Right lobe of liver (tissue), 6 donors: ENCODE results near the gene AMPD1. TPM values are rescaled to one million over a fixed set of nuclear protein-coding genes. Genes with fewer than 3 reads are reported as not detected.

Source experiments
- ATAC-seq, 4 donors: fragments of 200-7000 bp; cut with Tn5 transposase; one replicate each; pipeline ENCODE4 v1.9.1; 2020; ENCODE audit warnings: mild to moderate bottlenecking in 4 of 4, moderate library complexity in 4 of 4
- DNase-seq, 3 donors: peaks; one replicate each; pipeline ENCODE4 v3.0.0-alpha.2; 2020
- H3K27ac ChIP-seq, 3 donors: fragments of 200-600 bp; one replicate each; pipeline ENCODE4 v1.8.0; 2022
- H3K27me3 ChIP-seq, 2 donors: fragments of 200-600 bp; one replicate each; pipeline ENCODE4 v1.8.0; 2022
- H3K36me3 ChIP-seq, 4 donors: fragments of 200-600 bp; sonication (generic) in 1 of 4; one replicate each; pipeline versions ENCODE4 v1.5.1 to v1.8.0; 2017 to 2022; ENCODE audit warnings: control low read depth in 1 of 4
- H3K4me1 ChIP-seq, 4 donors: fragments of 200-600 bp; sonication (generic) in 1 of 4; one replicate each; pipeline versions ENCODE4 v1.5.1 to v1.8.0; 2017 to 2022; ENCODE audit warnings: control low read depth in 1 of 4
- H3K4me3 ChIP-seq, 3 donors: fragments of 200-600 bp; one replicate each; pipeline ENCODE4 v1.8.0; 2022
- H3K9me3 ChIP-seq, 4 donors: fragments of 200-600 bp; sonication (generic) in 1 of 4; one replicate each; pipeline versions ENCODE4 v1.5.1 to v1.8.0; 2017 to 2022; ENCODE audit warnings: control low read depth in 1 of 4
- POLR2A ChIP-seq: fragments of 450-650 bp; IDR thresholded peaks from one replicate; pipeline ENCODE4 v1.6.1; 2017; ENCODE audit warnings: antibody characterized with exemption, mild to moderate bottlenecking
- WGBS: methylation state at CpG from one replicate; pipeline ENCODE4 v1.1.6; 2018; ENCODE audit warnings: low coverage, low lambda C conversion rate; ENCODE audit not compliant: insufficient coverage; ENCODE audit errors: missing lambda C conversion rate; 5-methylcytosine and 5-hydroxymethylcytosine counted together
- intact Hi-C, 2 donors: fragments of 100-400 bp; cut with DNase I; formaldehyde crosslinking; loops; one replicate each; pipeline versions ENCODE4 v1.11.2 to v1.14.1; 2022
- total RNA-seq, 6 experiments: library from RNA; depleted of rRNA in 2 of 6; stranded (reverse); fragments of >200 nt in 2 of 6; fragmentation: NEBNext Ultra II Directional in 3 of 6; extraction: Animal tissue kit (Norgen Biotek cat#: 25700) in 3 of 6; gene quantifications; one replicate each; pipeline versions ENCODE4 v1.1.0 to v1.2.4, GENCODE V29; 2016 to 2023
- TF ChIP-seq, protein P1 (sequence below), 4 donors: fragments of 200-600 bp in 3 of 4; fragments of 450-650 bp in 1 of 4; IDR thresholded peaks; one replicate each; pipeline versions ENCODE4 v1.5.1 to v1.8.0; 2016 to 2022; ENCODE audit warnings: antibody characterized with exemption in 4 of 4, mild to moderate bottlenecking in 2 of 4
- donor health status: DM: no; HTN: yes; CAD: no.
- donor health status: DM: no; HTN: no; CAD: no.
- donor health status: DM: no; HTN: no; CAD: no.
- donor health status: DM: no; HTN: yes; CAD: no.
- donor health status: DM: no; HTN: yes; CAD: no.

AMPD1 gene
- total RNA-seq, 6 experiments from 2014 or later: 0.12 to 0.19 (median 0.13) TPM; not detected in 3

- peaks cover 0 to 2% (median 0%) of the 10 kb centered on the region in 4 donors for H3K4me1 ChIP-seq
- peaks cover 9 to 78% (median 19%) of the 10 kb centered on the region in 4 donors for H3K36me3 ChIP-seq
- no peak overlapping the region for H3K4me3 ChIP-seq
- ATAC-seq: no peak
- intact Hi-C loops: no loop called here
- no peak for DNase-seq
- H3K27ac ChIP-seq: no peak overlapping the region
- H3K27me3 ChIP-seq: no peaks in the 10 kb centered on the region
- TF ChIP-seq, protein P1, sequence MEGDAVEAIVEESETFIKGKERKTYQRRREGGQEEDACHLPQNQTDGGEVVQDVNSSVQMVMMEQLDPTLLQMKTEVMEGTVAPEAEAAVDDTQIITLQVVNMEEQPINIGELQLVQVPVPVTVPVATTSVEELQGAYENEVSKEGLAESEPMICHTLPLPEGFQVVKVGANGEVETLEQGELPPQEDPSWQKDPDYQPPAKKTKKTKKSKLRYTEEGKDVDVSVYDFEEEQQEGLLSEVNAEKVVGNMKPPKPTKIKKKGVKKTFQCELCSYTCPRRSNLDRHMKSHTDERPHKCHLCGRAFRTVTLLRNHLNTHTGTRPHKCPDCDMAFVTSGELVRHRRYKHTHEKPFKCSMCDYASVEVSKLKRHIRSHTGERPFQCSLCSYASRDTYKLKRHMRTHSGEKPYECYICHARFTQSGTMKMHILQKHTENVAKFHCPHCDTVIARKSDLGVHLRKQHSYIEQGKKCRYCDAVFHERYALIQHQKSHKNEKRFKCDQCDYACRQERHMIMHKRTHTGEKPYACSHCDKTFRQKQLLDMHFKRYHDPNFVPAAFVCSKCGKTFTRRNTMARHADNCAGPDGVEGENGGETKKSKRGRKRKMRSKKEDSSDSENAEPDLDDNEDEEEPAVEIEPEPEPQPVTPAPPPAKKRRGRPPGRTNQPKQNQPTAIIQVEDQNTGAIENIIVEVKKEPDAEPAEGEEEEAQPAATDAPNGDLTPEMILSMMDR (IDR thresholded peaks at IDR 0.05): no peak
- TF ChIP-seq POLR2A: no peak
- WGBS: 87% methylated on average over 3 of the region's 3 CpGs
- no peaks in the 10 kb centered on the region for H3K9me3 ChIP-seq
Measured at GRCh38 chr1:114710360-114710759, 15.0 kb upstream of the AMPD1 start.

- Histone ChIP-seq H3K27ac (no peak overlapping the region), H3K36me3 (peaks cover 9 to 65% (median 19%) of the 10 kb centered on the region in 4 donors), H3K9me3 (no peaks in the 10 kb centered on the region), H3K27me3 (no peaks in the 10 kb centered on the region), H3K4me3 (no peak overlapping the region), H3K4me1 (no peaks in the 10 kb centered on the region)
- TF ChIP-seq POLR2A: no peak
- TF ChIP-seq, protein P1 (IDR thresholded peaks at IDR 0.05): no peak
- DNase-seq (no peak), ATAC-seq (no peak)
- intact Hi-C loops: no loop called here
- 80% methylated on average over 2 of the region's 2 CpGs for WGBS
Measured at GRCh38 chr1:114707604-114708003, 12.3 kb upstream of the AMPD1 start.

DNA sequence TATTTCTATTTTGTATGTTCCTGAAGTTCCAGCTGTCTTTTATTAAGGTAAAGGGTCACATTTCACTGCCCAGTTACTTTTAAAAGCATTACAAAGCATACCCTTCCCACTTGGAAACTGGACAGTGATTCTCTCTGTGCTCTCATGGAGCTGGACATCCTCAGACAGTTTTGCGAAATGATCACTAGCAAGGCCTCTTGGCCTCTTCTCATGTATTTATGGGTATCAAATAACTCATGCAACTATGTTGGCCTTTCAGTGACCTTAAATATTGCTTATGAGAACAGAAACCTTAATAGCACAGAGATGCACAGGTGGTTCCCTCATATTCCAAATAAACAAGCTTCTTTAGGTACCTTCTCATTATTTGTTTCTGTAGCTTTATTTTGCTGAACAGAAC is 7.9 kb upstream of the AMPD1 start:
- Histone ChIP-seq H3K9me3 (no peaks in the 10 kb centered on the region), H3K4me1 (peaks cover 0 to 6% (median 0%) of the 10 kb centered on the region in 4 donors), H3K4me3 (no peak overlapping the region), H3K27me3 (no peaks in the 10 kb centered on the region), H3K27ac (no peak overlapping the region), H3K36me3 (peaks cover under 1 to 29% (median 7%) of the 10 kb centered on the region in 4 donors)
- DNase-seq: no peak
- intact Hi-C loops: no loop called here
- WGBS: 100% methylated on average over 1 of the region's 1 CpG
- TF ChIP-seq, protein P1 (IDR thresholded peaks at IDR 0.05): no peak
- TF ChIP-seq POLR2A: no peak
- no peak for ATAC-seq

DNA sequence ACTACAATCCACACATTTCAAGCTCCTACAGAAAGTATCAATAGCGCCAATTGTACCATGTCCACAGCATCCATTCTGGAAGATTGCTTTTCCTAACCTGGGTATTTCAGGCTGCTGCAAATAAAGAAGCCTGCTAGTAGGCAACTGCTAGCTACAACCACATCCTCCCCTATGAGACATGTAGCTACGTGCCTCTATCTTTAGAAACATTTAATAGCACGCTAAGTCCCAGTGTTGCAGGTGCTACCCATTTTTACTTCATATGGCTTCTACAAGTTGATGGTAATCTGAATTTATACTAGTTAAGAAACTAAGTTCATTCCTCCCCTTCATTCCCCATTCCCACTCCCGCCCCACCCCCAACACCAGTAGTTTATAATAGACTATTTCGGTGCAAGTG is 7.4 kb upstream of the AMPD1 start:
- no peak for ATAC-seq
- Histone ChIP-seq H3K4me1 (peaks cover 0 to 6% (median 0%) of the 10 kb centered on the region in 4 donors), H3K9me3 (no peaks in the 10 kb centered on the region), H3K27me3 (no peaks in the 10 kb centered on the region), H3K4me3 (no peak overlapping the region), H3K27ac (no peak overlapping the region), H3K36me3 (peaks cover 0 to 24% (median 4%) of the 10 kb centered on the region in 4 donors)
- intact Hi-C loops: no loop called here
- DNase-seq: no peak
- TF ChIP-seq, protein P1 (IDR thresholded peaks at IDR 0.05): no peak
- TF ChIP-seq POLR2A: no peak
- 90% methylated on average over 5 of the region's 5 CpGs for WGBS

DNA sequence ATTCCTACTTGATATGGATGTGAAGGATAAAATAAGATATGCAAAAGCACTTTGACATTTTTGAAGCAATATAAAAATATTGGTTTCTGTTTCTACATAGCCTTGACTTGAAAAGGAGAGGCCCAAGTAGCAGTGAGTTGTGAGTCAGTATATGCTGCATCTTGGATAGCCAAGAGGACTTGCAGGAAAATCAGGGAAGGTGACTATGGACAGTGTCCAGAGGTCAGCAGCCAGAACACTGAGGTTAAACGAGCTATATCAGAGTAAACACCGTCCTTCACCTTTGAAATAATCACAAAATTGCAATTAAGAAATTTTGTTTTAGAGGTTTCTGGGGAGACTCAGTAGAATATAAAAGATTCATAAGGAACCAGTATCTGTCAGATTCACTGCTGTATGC is 6.6 kb upstream of the AMPD1 start:
- DNase-seq (no peak), ATAC-seq (peak; percentile 24 to 44 (median 34))
- Histone ChIP-seq H3K27me3 (no peaks in the 10 kb centered on the region), H3K9me3 (no peaks in the 10 kb centered on the region), H3K4me1 (peaks cover 0 to 13% (median 2%) of the 10 kb centered on the region in 4 donors), H3K27ac (no peak overlapping the region), H3K4me3 (no peak overlapping the region), H3K36me3 (peaks cover 0 to 16% (median 0%) of the 10 kb centered on the region in 4 donors)
- WGBS: 13% methylated on average over 2 of the region's 2 CpGs
- intact Hi-C loops: no loop called here
- TF ChIP-seq POLR2A: no peak
- TF ChIP-seq, protein P1 (IDR thresholded peaks at IDR 0.05): no peak
